Testis (tissue), 3 donors: ENCODE data around the gene B4GALNT1. TPM values are rescaled to one million over a fixed set of nuclear protein-coding genes. Genes with fewer than 3 reads are reported as not detected.

Experiments
- DNase-seq: peaks from one replicate; pipeline ENCODE4 v3.0.0-alpha.2; 2019
- H3K27ac ChIP-seq, 2 donors: fragments of 200-600 bp; sonication (generic); one replicate each; pipeline ENCODE4 v1.5.1; 2019
- H3K27me3 ChIP-seq: fragments of 200-600 bp; sonication (generic); one replicate; pipeline ENCODE4 v1.5.1; 2019
- H3K36me3 ChIP-seq: fragments of 200-600 bp; sonication (generic); one replicate; pipeline ENCODE4 v1.5.1; 2017; ENCODE audit warnings: low read depth; ENCODE audit errors: missing control alignments
- H3K4me1 ChIP-seq: fragments of 200-600 bp; sonication (generic); one replicate; pipeline ENCODE4 v1.5.1; 2019
- H3K4me3 ChIP-seq, 2 donors: fragments of 200-600 bp; sonication (generic); one replicate each; pipeline ENCODE4 v1.5.1; 2017 to 2019
- H3K9me3 ChIP-seq: fragments of 200-600 bp; sonication (generic); one replicate; pipeline ENCODE4 v1.5.1; 2017
- CTCF ChIP-seq, 3 experiments: fragments of 450-650 bp in 2 of 3; fragments of 200-600 bp in 1 of 3; sonication (generic) in 1 of 3; IDR thresholded peaks; one replicate each; pipeline ENCODE4 v1.5.1; 2016 to 2019; ENCODE audit warnings: antibody characterized with exemption in 3 of 3, mild to moderate bottlenecking in 2 of 3, moderate library complexity in 1 of 3
- POLR2A ChIP-seq: fragments of 450-650 bp; IDR thresholded peaks from one replicate; pipeline ENCODE4 v1.6.1; 2017; ENCODE audit warnings: antibody characterized with exemption, mild to moderate bottlenecking, moderate library complexity
- WGBS, 2 donors: methylation state at CpG; one replicate each; pipeline ENCODE4 v1.1.5; 2018; 5-methylcytosine and 5-hydroxymethylcytosine counted together
- intact Hi-C: fragments of 100-400 bp; cut with DNase I; formaldehyde crosslinking; loops from one replicate; pipeline ENCODE4 v1.15.1; 2023; ENCODE audit warnings: low total_unique reads
- polyA plus RNA-seq: library from polyadenylated mRNA; stranded (reverse); fragments of 350-450 nt; fragmentation: Illumina TruSeq; extraction: RNeasy Lipid Tissue Mini Kit (QIAGEN cat#74804); gene quantifications from one replicate; pipeline ENCODE4 v1.2.3, GENCODE V29; 2014; ENCODE audit warnings: low read depth, low replicate concordance; ENCODE audit not compliant: insufficient read depth
- total RNA-seq, 2 donors: library from RNA; depleted of rRNA; stranded (reverse); fragments of >200 nt; gene quantifications; one replicate each; pipeline ENCODE4 v1.2.3, GENCODE V29; 2016

B4GALNT1 gene
- total and polyA plus RNA-seq, 3 donors from 2014 or later = 1.8 to 3.2 (median 2.3) TPM

- 91 to 94% methylated on average over 3 of the region's 3 CpGs for WGBS, 2 donors
- Histone ChIP-seq H3K36me3 (no peaks in the 10 kb centered on the region), H3K27ac (no peak overlapping the region), H3K27me3 (no peaks in the 10 kb centered on the region), H3K9me3 (no peaks in the 10 kb centered on the region), H3K4me3 (no peak overlapping the region), H3K4me1 (peaks cover 10% of the 10 kb centered on the region)
- DNase-seq = no peak
- intact Hi-C loops = no loop called here
- TF ChIP-seq CTCF (IDR thresholded peaks at IDR 0.05) (no peak), POLR2A (no peak)
Measured at GRCh38 chr12:57586128-57586527, 46.9 kb downstream of the B4GALNT1 start.

GRCh38 chr12:57585156-57585555, 47.8 kb downstream of the B4GALNT1 start:
- no peak for TF ChIP-seq POLR2A
- no peak for TF ChIP-seq CTCF (IDR thresholded peaks at IDR 0.05)
- Histone ChIP-seq H3K27me3 (no peaks in the 10 kb centered on the region), H3K4me1 (peaks cover 6% of the 10 kb centered on the region), H3K36me3 (no peaks in the 10 kb centered on the region), H3K9me3 (no peaks in the 10 kb centered on the region), H3K27ac (no peak overlapping the region), H3K4me3 (no peak overlapping the region)
- intact Hi-C loops = no loop called here
- no peak for DNase-seq
- WGBS, 2 donors = 82 to 92% methylated on average over 2 of the region's 2 CpGs

- no peaks in the 10 kb centered on the region for H3K36me3 ChIP-seq
- TF ChIP-seq CTCF (IDR thresholded peaks at IDR 0.05) (no peak), POLR2A (no peak)
- no peaks in the 10 kb centered on the region for H3K27me3 ChIP-seq
- H3K27ac ChIP-seq = no peak overlapping the region
- peaks cover 6% of the 10 kb centered on the region for H3K4me1 ChIP-seq
- H3K9me3 ChIP-seq = no peaks in the 10 kb centered on the region
- no peak overlapping the region for H3K4me3 ChIP-seq
- intact Hi-C loops = loop anchor here (5.0 kb wide), 1 partner anchor 38 kb away; no protein-coding TSS in a partner anchor
- no peak for DNase-seq
Measured at GRCh38 chr12:57584690-57585089, 48.3 kb downstream of the B4GALNT1 start.

GRCh38 chr12:57584050-57584449, 49.0 kb downstream of the B4GALNT1 start:
- Histone ChIP-seq H3K4me3 (no peak overlapping the region), H3K4me1 (peaks cover 1% of the 10 kb centered on the region), H3K27ac (no peak overlapping the region), H3K27me3 (no peaks in the 10 kb centered on the region), H3K36me3 (no peaks in the 10 kb centered on the region), H3K9me3 (no peaks in the 10 kb centered on the region)
- TF ChIP-seq POLR2A = no peak
- TF ChIP-seq CTCF (IDR thresholded peaks at IDR 0.05) = no peak
- DNase-seq = no peak
- intact Hi-C loops = loop anchor here (5.0 kb wide), 1 partner anchor 38 kb away; no protein-coding TSS in a partner anchor
- 95 to 98% methylated on average over 2 of the region's 2 CpGs for WGBS, 2 donors
